ENCODE results near the gene ADRB2. TPM values are rescaled to one million over a fixed set of nuclear protein-coding genes. Genes with fewer than 3 reads are reported as not detected.
A peak's percentile ranks its signal among the peaks of the same experiment; 100 is the strongest.

Gene ADRB2
- total RNA-seq, 1 donor, result 1.7 TPM

- DNase-seq (ENCODE audit: low read depth), result no peak
- no peak overlapping the region for H3K4me3 ChIP-seq (ENCODE audit: low read depth, low read length)
- TF ChIP-seq, protein P1, sequence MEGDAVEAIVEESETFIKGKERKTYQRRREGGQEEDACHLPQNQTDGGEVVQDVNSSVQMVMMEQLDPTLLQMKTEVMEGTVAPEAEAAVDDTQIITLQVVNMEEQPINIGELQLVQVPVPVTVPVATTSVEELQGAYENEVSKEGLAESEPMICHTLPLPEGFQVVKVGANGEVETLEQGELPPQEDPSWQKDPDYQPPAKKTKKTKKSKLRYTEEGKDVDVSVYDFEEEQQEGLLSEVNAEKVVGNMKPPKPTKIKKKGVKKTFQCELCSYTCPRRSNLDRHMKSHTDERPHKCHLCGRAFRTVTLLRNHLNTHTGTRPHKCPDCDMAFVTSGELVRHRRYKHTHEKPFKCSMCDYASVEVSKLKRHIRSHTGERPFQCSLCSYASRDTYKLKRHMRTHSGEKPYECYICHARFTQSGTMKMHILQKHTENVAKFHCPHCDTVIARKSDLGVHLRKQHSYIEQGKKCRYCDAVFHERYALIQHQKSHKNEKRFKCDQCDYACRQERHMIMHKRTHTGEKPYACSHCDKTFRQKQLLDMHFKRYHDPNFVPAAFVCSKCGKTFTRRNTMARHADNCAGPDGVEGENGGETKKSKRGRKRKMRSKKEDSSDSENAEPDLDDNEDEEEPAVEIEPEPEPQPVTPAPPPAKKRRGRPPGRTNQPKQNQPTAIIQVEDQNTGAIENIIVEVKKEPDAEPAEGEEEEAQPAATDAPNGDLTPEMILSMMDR (IDR thresholded peaks at IDR 0.05; ENCODE audit: insufficient read depth, low read depth, low read length), result no peak
Measured at GRCh38 chr5:148834689-148835088, 8.3 kb downstream of the ADRB2 start.

DNA sequence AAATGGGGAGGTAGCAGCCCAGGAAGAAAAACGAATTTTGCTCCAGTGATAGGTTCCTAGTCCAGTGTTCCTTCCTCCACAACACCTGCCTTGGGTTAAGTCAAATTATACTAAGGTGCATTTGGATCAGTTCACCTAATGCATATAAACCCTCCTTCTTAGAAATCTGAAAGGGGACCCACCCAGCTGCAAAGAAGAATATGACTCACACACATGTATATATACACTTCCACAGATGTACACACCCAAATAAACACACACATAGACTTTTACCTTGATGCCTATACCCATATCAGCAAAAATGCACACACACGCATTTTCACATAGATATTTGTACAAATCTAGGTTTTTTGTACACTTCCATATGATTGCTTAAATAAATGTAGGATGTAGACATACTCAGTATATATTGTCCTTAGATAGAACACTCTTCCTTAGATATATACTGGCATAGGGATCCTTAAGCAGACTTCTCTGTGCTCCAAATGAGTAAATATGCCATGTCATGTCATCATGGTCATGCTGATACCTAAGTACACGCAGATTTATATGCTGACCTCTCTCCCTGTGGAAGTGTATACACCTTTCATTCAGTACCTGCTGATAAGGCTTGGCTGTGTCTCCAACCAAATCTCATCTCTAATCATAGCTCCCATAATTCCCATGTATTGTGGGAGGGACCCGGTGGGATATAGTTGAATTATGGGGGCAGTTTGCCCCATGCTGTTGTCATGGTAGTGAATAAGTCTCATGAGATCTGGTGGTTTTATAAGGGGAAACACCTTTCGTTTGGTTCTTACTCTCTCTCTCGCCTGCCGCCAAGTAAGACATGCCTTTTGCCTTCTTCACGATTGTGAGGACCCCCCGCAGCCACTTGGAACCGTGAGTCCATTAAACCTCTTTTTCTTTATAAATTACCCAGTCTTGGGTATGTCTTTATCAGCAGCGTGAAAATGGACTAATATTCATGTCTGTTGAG lies 10.2 kb downstream of the ADRB2 start:
- DNase-seq (ENCODE audit: low read depth), result no peak
- TF ChIP-seq, protein P1 (IDR thresholded peaks at IDR 0.05; ENCODE audit: insufficient read depth, low read depth, low read length), result no peak

GRCh38 chr5:148837383-148837782 lies 11.0 kb downstream of the ADRB2 start:
- no peak for DNase-seq (ENCODE audit: low read depth)
- TF ChIP-seq, protein P1 (IDR thresholded peaks at IDR 0.05; ENCODE audit: insufficient read depth, low read depth, low read length), result no peak
- no peak overlapping the region for H3K4me3 ChIP-seq (ENCODE audit: low read depth, low read length)

More for the DNA sequence above, 10.2 kb downstream of the ADRB2 start:
- H3K4me3 ChIP-seq (ENCODE audit: low read depth, low read length), result no peak overlapping the region

DNA sequence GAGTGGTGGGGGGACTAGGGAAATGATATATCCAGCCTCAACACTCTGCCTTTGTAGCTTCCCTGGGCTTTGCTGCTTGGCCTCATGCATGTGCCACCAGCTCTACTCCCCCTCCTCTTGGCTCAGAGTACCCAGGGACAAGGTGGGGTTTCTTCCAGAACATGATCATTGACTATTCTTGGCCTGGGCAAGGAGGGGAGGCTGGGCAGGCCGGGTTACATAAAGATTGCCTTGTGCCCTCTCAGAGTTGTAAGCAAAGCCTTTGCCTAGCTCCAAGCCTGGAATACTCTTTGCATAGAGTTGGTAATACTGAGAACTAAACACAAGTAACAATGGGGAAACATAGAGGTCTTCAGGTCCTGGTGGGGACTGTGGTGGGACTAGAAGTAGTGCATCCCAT lies 11.9 kb downstream of the ADRB2 start:
- DNase-seq (ENCODE audit: low read depth), result no peak
- H3K4me3 ChIP-seq (ENCODE audit: low read depth, low read length), result no peak overlapping the region
- TF ChIP-seq, protein P1 (IDR thresholded peaks at IDR 0.05; ENCODE audit: insufficient read depth, low read depth, low read length), result no peak

DNA sequence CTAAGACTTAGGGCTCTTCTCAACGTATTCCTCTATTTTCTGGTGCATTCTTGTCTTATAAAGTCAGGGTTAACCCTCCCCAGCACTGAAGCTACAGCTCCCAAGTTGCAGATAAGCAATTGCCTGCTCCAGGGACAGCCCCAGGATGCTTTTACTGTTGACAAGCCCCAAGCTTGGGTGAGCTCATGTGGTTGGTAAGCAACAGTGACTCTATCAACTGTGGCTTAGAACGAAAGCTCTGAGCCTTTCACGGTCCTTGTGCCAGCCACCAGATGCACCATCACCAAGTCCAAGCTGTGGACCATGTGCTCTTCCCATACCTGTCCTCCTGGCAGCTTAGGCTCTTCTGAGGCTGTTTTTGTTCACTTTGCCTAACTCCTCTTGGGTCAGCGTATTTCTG lies 13.5 kb downstream of the ADRB2 start:
- TF ChIP-seq, protein P1 (IDR thresholded peaks at IDR 0.05; ENCODE audit: insufficient read depth, low read depth, low read length), result no peak

DNA sequence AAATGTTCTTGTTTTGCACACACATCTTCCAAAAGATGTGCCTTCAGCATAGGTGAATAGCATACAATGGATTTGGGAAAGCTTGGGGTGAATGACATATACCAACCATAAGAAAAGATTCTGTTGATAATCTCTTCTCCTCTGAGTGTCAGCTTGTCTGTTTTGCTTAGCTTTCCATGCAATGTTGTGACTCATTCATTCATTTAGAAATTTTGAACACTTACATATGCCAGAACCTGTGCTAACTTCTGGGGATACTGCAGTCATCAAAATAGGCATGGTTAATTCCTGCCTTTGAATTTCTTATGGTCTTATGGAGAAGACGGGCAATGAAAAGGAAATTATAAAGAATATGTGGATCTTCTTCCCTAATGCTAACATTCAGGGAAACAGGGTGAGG lies 14.1 kb downstream of the ADRB2 start:
- H3K4me3 ChIP-seq (ENCODE audit: low read depth, low read length), result no peak overlapping the region
- DNase-seq (ENCODE audit: low read depth), result peak; percentile 9
- TF ChIP-seq, protein P1 (IDR thresholded peaks at IDR 0.05; ENCODE audit: insufficient read depth, low read depth, low read length), result no peak

More for the DNA sequence above, 13.5 kb downstream of the ADRB2 start:
- no peak overlapping the region for H3K4me3 ChIP-seq (ENCODE audit: low read depth, low read length)
- DNase-seq (ENCODE audit: low read depth), result no peak

Measured in fibroblast of villous mesenchyme (primary cell).